Measurements from ENCODE around the gene MORF4L2.

DNA sequence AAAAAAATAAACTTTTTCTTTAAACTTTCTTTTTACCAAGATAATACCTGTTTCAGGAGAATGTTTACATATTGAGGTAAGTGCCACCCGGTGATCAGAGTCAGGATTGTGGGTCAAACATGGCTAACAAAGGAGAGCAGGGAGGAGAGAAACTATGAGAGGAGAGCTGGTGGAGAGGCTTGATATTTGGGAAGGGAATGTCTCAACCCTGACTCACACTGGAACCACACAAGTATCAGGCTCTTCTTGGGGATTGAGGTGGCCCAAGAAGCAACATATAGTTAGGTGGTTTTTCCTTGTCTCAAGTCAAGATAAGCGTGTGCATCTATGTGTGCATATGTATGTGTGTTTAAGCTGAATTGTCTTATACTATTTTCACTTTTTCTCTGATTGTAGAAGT, 51.1 kb downstream of the MORF4L2 start:
- TF ChIP-seq, protein P1, sequence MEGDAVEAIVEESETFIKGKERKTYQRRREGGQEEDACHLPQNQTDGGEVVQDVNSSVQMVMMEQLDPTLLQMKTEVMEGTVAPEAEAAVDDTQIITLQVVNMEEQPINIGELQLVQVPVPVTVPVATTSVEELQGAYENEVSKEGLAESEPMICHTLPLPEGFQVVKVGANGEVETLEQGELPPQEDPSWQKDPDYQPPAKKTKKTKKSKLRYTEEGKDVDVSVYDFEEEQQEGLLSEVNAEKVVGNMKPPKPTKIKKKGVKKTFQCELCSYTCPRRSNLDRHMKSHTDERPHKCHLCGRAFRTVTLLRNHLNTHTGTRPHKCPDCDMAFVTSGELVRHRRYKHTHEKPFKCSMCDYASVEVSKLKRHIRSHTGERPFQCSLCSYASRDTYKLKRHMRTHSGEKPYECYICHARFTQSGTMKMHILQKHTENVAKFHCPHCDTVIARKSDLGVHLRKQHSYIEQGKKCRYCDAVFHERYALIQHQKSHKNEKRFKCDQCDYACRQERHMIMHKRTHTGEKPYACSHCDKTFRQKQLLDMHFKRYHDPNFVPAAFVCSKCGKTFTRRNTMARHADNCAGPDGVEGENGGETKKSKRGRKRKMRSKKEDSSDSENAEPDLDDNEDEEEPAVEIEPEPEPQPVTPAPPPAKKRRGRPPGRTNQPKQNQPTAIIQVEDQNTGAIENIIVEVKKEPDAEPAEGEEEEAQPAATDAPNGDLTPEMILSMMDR (IDR thresholded peaks at IDR 0.05): no peak
- TF ChIP-seq TAF1 (IDR thresholded peaks at IDR 0.05; ENCODE audit: borderline replicate concordance, low read depth, low read length) (no peak), GABPA (IDR thresholded peaks at IDR 0.05; ENCODE audit: low read depth) (no peak), GATA2 (CRISPR knock-in tag; IDR thresholded peaks at IDR 0.05) (no peak), RXRA (IDR thresholded peaks at IDR 0.05; ENCODE audit: borderline replicate concordance, low read depth) (no peak), MXI1 (IDR thresholded peaks at IDR 0.05; ENCODE audit: low read depth, low read length) (no peak), TCF12 (IDR thresholded peaks at IDR 0.05) (no peak), EP300 (IDR thresholded peaks at IDR 0.05; ENCODE audit: borderline replicate concordance in 1 of 2, low read depth in 1 of 2, low read length in 1 of 2) (no peak), EZH2phosphoT487 (IDR thresholded peaks at IDR 0.05; ENCODE audit: borderline replicate concordance, low read depth) (no peak)
- TF ChIP-seq, protein P2, sequence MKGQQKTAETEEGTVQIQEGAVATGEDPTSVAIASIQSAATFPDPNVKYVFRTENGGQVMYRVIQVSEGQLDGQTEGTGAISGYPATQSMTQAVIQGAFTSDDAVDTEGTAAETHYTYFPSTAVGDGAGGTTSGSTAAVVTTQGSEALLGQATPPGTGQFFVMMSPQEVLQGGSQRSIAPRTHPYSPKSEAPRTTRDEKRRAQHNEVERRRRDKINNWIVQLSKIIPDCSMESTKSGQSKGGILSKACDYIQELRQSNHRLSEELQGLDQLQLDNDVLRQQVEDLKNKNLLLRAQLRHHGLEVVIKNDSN (IDR thresholded peaks at IDR 0.05; ENCODE audit: borderline replicate concordance, low read depth): no peak
- TF ChIP-seq, protein P3, sequence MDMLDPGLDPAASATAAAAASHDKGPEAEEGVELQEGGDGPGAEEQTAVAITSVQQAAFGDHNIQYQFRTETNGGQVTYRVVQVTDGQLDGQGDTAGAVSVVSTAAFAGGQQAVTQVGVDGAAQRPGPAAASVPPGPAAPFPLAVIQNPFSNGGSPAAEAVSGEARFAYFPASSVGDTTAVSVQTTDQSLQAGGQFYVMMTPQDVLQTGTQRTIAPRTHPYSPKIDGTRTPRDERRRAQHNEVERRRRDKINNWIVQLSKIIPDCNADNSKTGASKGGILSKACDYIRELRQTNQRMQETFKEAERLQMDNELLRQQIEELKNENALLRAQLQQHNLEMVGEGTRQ (IDR thresholded peaks at IDR 0.05; ENCODE audit: borderline replicate concordance, low read depth, low read length): no peak
- TF ChIP-seq, protein P4, sequence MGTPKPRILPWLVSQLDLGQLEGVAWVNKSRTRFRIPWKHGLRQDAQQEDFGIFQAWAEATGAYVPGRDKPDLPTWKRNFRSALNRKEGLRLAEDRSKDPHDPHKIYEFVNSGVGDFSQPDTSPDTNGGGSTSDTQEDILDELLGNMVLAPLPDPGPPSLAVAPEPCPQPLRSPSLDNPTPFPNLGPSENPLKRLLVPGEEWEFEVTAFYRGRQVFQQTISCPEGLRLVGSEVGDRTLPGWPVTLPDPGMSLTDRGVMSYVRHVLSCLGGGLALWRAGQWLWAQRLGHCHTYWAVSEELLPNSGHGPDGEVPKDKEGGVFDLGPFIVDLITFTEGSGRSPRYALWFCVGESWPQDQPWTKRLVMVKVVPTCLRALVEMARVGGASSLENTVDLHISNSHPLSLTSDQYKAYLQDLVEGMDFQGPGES (IDR thresholded peaks at IDR 0.05; ENCODE audit: low read depth, low read length): no peak
